H1 (cell line): ENCODE results near the gene SBNO2. TPM values are rescaled to one million over a fixed set of nuclear protein-coding genes. Genes with fewer than 3 reads are reported as not detected.

ENCODE experiments used
- CTCF ChIA-PET: fragments of 300-600 bp; sonication (Branson Sonifier 250); formaldehyde crosslinking; loops from one replicate; lab custom pipeline; 2021; ENCODE audit not compliant: partially characterized antibody; lab: Charles Lee
- POLR2A ChIA-PET: fragments of 300-600 bp; sonication (Branson Sonifier 250); formaldehyde crosslinking; loops from one replicate; lab custom pipeline; 2021; ENCODE audit warnings: inconsistent platforms; ENCODE audit not compliant: partially characterized antibody; lab: Charles Lee
- DNase-seq, 2 experiments: peaks; one replicate each; pipeline versions ENCODE4 v3.0.0 to v3.0.0-alpha.2; 2010 to 2022; ENCODE audit warnings: low spot score in 2 of 2, low read depth in 1 of 2, mixed read lengths in 1 of 2
- FAIRE-seq: peaks from 2 replicates; lab custom pipeline; 2011; peaks lifted over from hg19 to GRCh38; lab: Jason Lieb, UNC
- H2AFZ ChIP-seq: 2 replicates; pipeline ENCODE4 v1.8.1; 2012; ENCODE audit warnings: low read length, inconsistent platforms
- H2AK5ac ChIP-seq: 2 replicates; pipeline ENCODE4 v1.6.1; 2013; ENCODE audit warnings: low read depth, low read length
- H2BK120ac ChIP-seq: replicated peaks from 2 replicates; pipeline ENCODE3; 2013; ENCODE audit warnings: low read depth, low read length, inconsistent platforms
- H2BK12ac ChIP-seq: 2 replicates; pipeline ENCODE4 v1.6.1; 2013; ENCODE audit warnings: low read depth, low read length
- H2BK15ac ChIP-seq: 2 replicates; pipeline ENCODE4 v1.6.1; 2013; ENCODE audit warnings: low read length
- H2BK20ac ChIP-seq: 2 replicates; pipeline ENCODE4 v1.6.1; 2013; ENCODE audit warnings: low read length
- H2BK5ac ChIP-seq: 2 replicates; pipeline ENCODE4 v1.6.1; 2013; ENCODE audit warnings: low read depth, low read length
- H3K14ac ChIP-seq: 2 replicates; pipeline ENCODE4 v1.6.1; 2013; ENCODE audit warnings: inconsistent platforms; ENCODE audit not compliant: insufficient read length
- H3K18ac ChIP-seq: 2 replicates; pipeline ENCODE4 v1.6.1; 2013; ENCODE audit warnings: low read length; ENCODE audit errors: extremely low read depth
- H3K23ac ChIP-seq: 2 replicates; pipeline ENCODE4 v1.6.1; 2013; ENCODE audit warnings: inconsistent platforms; ENCODE audit not compliant: insufficient read length
- H3K23me2 ChIP-seq: 2 replicates; pipeline ENCODE4 v1.6.1; 2013; ENCODE audit warnings: low read depth, low read length
- H3K27ac ChIP-seq: 2 replicates; pipeline ENCODE4 v1.6.1; 2011; ENCODE audit warnings: low read depth, low read length, inconsistent platforms
- H3K27me3 ChIP-seq, 4 experiments: replicated peaks in 1 of 4; 1 replicate in 1 of 4; 2 replicates in 3 of 4; pipeline versions ENCODE4 v1.6.1 to v1.8.1; 2011 to 2013; ENCODE audit warnings: low read length in 3 of 4, mild to moderate bottlenecking in 3 of 4, inconsistent platforms in 2 of 4, mixed read lengths in 2 of 4, moderate library complexity in 1 of 4; ENCODE audit not compliant: control insufficient read depth in 3 of 4, insufficient read depth in 3 of 4; ENCODE audit errors: extremely low read depth in 1 of 4
- H3K36me3 ChIP-seq, 4 experiments: 2 replicates each; pipeline versions ENCODE4 v1.6.1 to v1.8.1; 2011 to 2013; ENCODE audit warnings: mild to moderate bottlenecking in 4 of 4, low read length in 3 of 4, moderate library complexity in 2 of 4, control low read depth in 1 of 4, inconsistent platforms in 1 of 4; ENCODE audit not compliant: insufficient read depth in 4 of 4, control insufficient read depth in 2 of 4
- H3K4ac ChIP-seq: replicated peaks from 2 replicates; pipeline ENCODE3; 2013; ENCODE audit warnings: low read length, low read depth, mixed read lengths, inconsistent platforms; ENCODE audit not compliant: insufficient read length
- H3K4me1 ChIP-seq, 4 experiments: replicated peaks in 1 of 4; 1 replicate in 1 of 4; 2 replicates in 3 of 4; pipeline versions ENCODE4 v1.6.1 to v1.8.1; 2011 to 2013; ENCODE audit warnings: low read length in 3 of 4, inconsistent platforms in 2 of 4, mixed read lengths in 1 of 4; ENCODE audit not compliant: insufficient read depth in 4 of 4, control insufficient read depth in 3 of 4
- H3K4me2 ChIP-seq, 2 experiments: 2 replicates each; pipeline versions ENCODE4 v1.6.1 to v1.8.1; 2011 to 2013; ENCODE audit warnings: low read depth in 2 of 2, low read length in 2 of 2, control low read depth in 1 of 2, inconsistent platforms in 1 of 2, mild to moderate bottlenecking in 1 of 2; ENCODE audit not compliant: insufficient read depth in 1 of 2
- H3K4me3 ChIP-seq, 4 experiments: fragments of 200-600, 300-600 bp in 1 of 4; sonication (generic), shearing (Covaris generic), sonication (Bioruptor Twin) in 1 of 4; 2 replicates each; pipeline versions ENCODE4 v1.5.1 to v1.8.1; 2011 to 2016; ENCODE audit warnings: low read length in 4 of 4, low read depth in 3 of 4, control low read depth in 2 of 4, inconsistent platforms in 2 of 4, mild to moderate bottlenecking in 2 of 4, mixed read lengths in 1 of 4, moderate library complexity in 1 of 4; ENCODE audit not compliant: insufficient read depth in 2 of 4; ENCODE audit errors: extremely low read depth in 1 of 4
- H3K56ac ChIP-seq: replicated peaks from 2 replicates; pipeline ENCODE3; 2013; ENCODE audit warnings: low read depth, mild to moderate bottlenecking, mixed read lengths, low read length, inconsistent platforms; ENCODE audit not compliant: insufficient read length
- H3K79me1 ChIP-seq: 2 replicates; pipeline ENCODE4 v1.6.1; 2013; ENCODE audit warnings: low read depth, low read length, control low read depth
- H3K79me2 ChIP-seq, 2 experiments: 2 replicates each; pipeline versions ENCODE4 v1.6.1 to v1.8.1; 2012 to 2013; ENCODE audit warnings: low read length in 2 of 2, mild to moderate bottlenecking in 2 of 2, inconsistent platforms in 1 of 2; ENCODE audit not compliant: insufficient read depth in 2 of 2, control insufficient read depth in 1 of 2
- H3K9ac ChIP-seq, 4 experiments: replicated peaks in 1 of 4; 1 replicate in 1 of 4; 2 replicates in 3 of 4; pipeline versions ENCODE4 v1.6.1 to v1.8.1; 2011 to 2013; ENCODE audit warnings: low read depth in 3 of 4, low read length in 3 of 4, control low read depth in 2 of 4, mild to moderate bottlenecking in 2 of 4, moderate library complexity in 2 of 4, inconsistent platforms in 1 of 4; ENCODE audit errors: extremely low read depth in 1 of 4
- H3K9me3 ChIP-seq, 2 experiments: 2 replicates each; pipeline versions ENCODE4 v1.6.1 to v1.8.1; 2012 to 2013; ENCODE audit warnings: mild to moderate bottlenecking in 2 of 2, moderate library complexity in 2 of 2, control low read depth in 1 of 2, inconsistent platforms in 1 of 2, low read depth in 1 of 2, low read length in 1 of 2, mixed read lengths in 1 of 2; ENCODE audit not compliant: insufficient read depth in 2 of 2
- H4K20me1 ChIP-seq, 2 experiments: replicated peaks in 1 of 2; 2 replicates each; pipeline versions ENCODE3 to v1.8.1; 2011 to 2013; ENCODE audit warnings: inconsistent platforms in 2 of 2, low read length in 2 of 2, mild to moderate bottlenecking in 1 of 2; ENCODE audit not compliant: insufficient read depth in 2 of 2, control insufficient read depth in 1 of 2
- H4K5ac ChIP-seq: 2 replicates; pipeline ENCODE4 v1.6.1; 2013; ENCODE audit warnings: low read length, low read depth, mixed read lengths, inconsistent platforms; ENCODE audit not compliant: insufficient read length
- H4K8ac ChIP-seq: 2 replicates; pipeline ENCODE4 v1.8.0; 2013; ENCODE audit warnings: mild to moderate bottlenecking, moderate library complexity, low read length, inconsistent platforms; ENCODE audit not compliant: insufficient read depth; ENCODE audit errors: extremely low read depth
- H4K91ac ChIP-seq: replicated peaks from 2 replicates; pipeline ENCODE3; 2013; ENCODE audit warnings: low read length, mixed read lengths, inconsistent platforms; ENCODE audit not compliant: insufficient read length
- ATF3 ChIP-seq: IDR thresholded peaks from 2 replicates; pipeline ENCODE4 v1.6.1; 2011; ENCODE audit warnings: low read depth, mild to moderate bottlenecking, low read length; ENCODE audit not compliant: insufficient read depth
- EGR1 ChIP-seq: IDR thresholded peaks from 2 replicates; pipeline ENCODE4 v1.6.1; 2011; ENCODE audit warnings: low read depth, low read length, borderline replicate concordance
- KDM5A ChIP-seq: fragments of 200-600 bp; IDR thresholded peaks from 2 replicates; pipeline ENCODE4 v1.7.1; 2012; ENCODE audit warnings: mild to moderate bottlenecking, low read length, inconsistent platforms, mixed read lengths
- WGBS, 2 experiments: shearing (Covaris generic) in 1 of 2; methylation state at CpG; one replicate each; pipeline versions ENCODE4 v1.1.6 to v1.1.7; 2013 to 2015; ENCODE audit warnings: low lambda C conversion rate in 2 of 2, mixed read lengths in 2 of 2, inconsistent platforms in 1 of 2, low coverage in 1 of 2, missing lambda C conversion rate in 1 of 2; ENCODE audit not compliant: insufficient replicate concordance in 2 of 2, insufficient coverage in 1 of 2, insufficient read length in 1 of 2; ENCODE audit errors: extremely low coverage in 1 of 2, missing lambda C conversion rate in 1 of 2; 5-methylcytosine and 5-hydroxymethylcytosine counted together
- polyA plus RNA-seq, 7 experiments: library from polyadenylated mRNA; depleted of rRNA in 3 of 7; stranded (reverse) in 5 of 7; unstranded in 2 of 7; fragments of >200 nt in 5 of 7; fragments of 200-250 nt in 2 of 7; gene quantifications; 1 replicate in 5 of 7; 2 replicates in 1 of 7; 4 replicates in 1 of 7; pipeline versions ENCODE4 v1.2.1 to v1.2.3, GENCODE V29; 2011 to 2013; ENCODE audit warnings: missing spikeins in 2 of 7, mixed read lengths in 2 of 7
- total RNA-seq: library from RNA; stranded (reverse); fragmentation: NEBNext Ultra II Directional; extraction: Animal tissue kit (Norgen Biotek cat#: 25700); gene quantifications from 2 replicates; pipeline ENCODE4 v1.2.1, GENCODE V29; 2021

Gene SBNO2
- total and polyA plus RNA-seq, 2 of the 8 experiments (the other 6 are each of a cell fraction or from before 2014, with no cell fraction given) = 12.2 to 31.4 TPM

GRCh38 chr19:1062387-1063029 lies 111.6 kb downstream of the SBNO2 start:
- no peaks in the 10 kb centered on the region for H3K79me2 ChIP-seq
- H3K23me2 ChIP-seq = peaks cover 11% of the 10 kb centered on the region; the same call in 1 of the 2 replicates
- H3K23ac ChIP-seq = no peak overlapping the region
- H2BK5ac ChIP-seq = peak overlapping the region; percentile 8; the same call in 1 of the 2 replicates
- H3K27ac ChIP-seq = no peak overlapping the region
- no peak overlapping the region for H3K4me2 ChIP-seq
- H3K36me3 ChIP-seq = peaks cover 0 to 18% (median 6%) of the 10 kb centered on the region in 4 experiments; a peak in 4 of 8 replicates
- CTCF ChIA-PET = interaction anchor here (0.6 to 1.5 kb wide), 3 partner anchors 23 to 883 kb away, joined by 3 to 4 read pairs (median 3); partner anchors contain the start of gene ABCA7
- no peak overlapping the region for H2AFZ ChIP-seq
- DNase-seq (peak in 1 of 2 experiments; percentile 48), FAIRE-seq (no peak)
- H2BK120ac ChIP-seq = no peak overlapping the region
- H3K79me1 ChIP-seq = no peaks in the 10 kb centered on the region
- no peak overlapping the region for H4K8ac ChIP-seq
- H4K20me1 ChIP-seq = peaks cover 0 to 7% of the 10 kb centered on the region in 2 experiments
- H3K14ac ChIP-seq = no peak overlapping the region
- no peak overlapping the region for H2AK5ac ChIP-seq
- POLR2A ChIA-PET = interaction anchor here (0.6 to 6.9 kb wide), 8 partner anchors 10 to 735 kb away, joined by 3 to 97 read pairs (median 4); partner anchors contain the start of genes CNN2 and RNU6-2
- 90% methylated on average over 13 of the region's 17 CpGs; no CpG with 5 or more reads in 1 of the 2 experiments for WGBS, 2 experiments
- H4K5ac ChIP-seq = no peak overlapping the region
- no peak overlapping the region for H3K18ac ChIP-seq
- H3K4me3 ChIP-seq = no peak overlapping the region
- H3K9me3 ChIP-seq = peaks cover 18 to 36% of the 10 kb centered on the region in 2 experiments
- no peak overlapping the region for H3K4ac ChIP-seq
- no peak overlapping the region for H4K91ac ChIP-seq
- H3K27me3 ChIP-seq = peaks cover 0 to 24% (median 16%) of the 10 kb centered on the region in 4 experiments; a peak in 5 of 7 replicates
- H2BK12ac ChIP-seq = no peak overlapping the region
- no peak overlapping the region for H2BK20ac ChIP-seq
- no peak overlapping the region for H2BK15ac ChIP-seq
- H3K9ac ChIP-seq = no peak overlapping the region
- TF ChIP-seq KDM5A (no peak), EGR1 (no peak), ATF3 (no peak)
- H3K4me1 ChIP-seq = peaks cover 0 to 27% (median 18%) of the 10 kb centered on the region in 4 experiments; a peak in 6 of 7 replicates
- no peak overlapping the region for H3K56ac ChIP-seq
